ENCODE results near the gene SLC4A4. TPM values are rescaled to one million over a fixed set of nuclear protein-coding genes. Genes with fewer than 3 reads are reported as not detected.

SLC4A4 gene
- total RNA-seq, 4 donors from 2014 or later = 0.90 to 5.9 (median 4.4) TPM

DNA sequence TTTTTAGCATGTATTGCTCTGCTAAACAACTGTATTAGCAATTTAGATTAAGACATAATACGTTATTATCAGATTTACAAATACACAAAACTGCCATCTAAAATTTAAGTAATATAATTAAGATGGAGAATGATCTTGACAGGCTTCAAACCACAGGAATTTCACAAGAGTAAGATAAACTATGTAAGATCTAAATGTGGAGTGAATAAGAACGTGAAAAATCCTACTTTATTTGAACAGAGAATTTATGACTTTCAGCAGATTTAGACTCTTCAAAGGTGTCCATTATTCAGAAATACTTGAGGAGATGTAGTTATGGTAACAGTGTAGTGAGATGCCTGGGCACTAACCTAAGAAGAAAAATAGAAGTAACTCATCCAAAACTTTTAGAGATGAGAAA lies 73.2 kb downstream of the SLC4A4 start:
- WGBS, 2 donors = 51 to 56% methylated on average over 2 of the region's 2 CpGs
- DNase-seq (ENCODE audit: low spot score in 2 of 2) = no peak
- no peak overlapping the region for H3K27ac ChIP-seq
- peaks cover 0 to 10% (median 0%) of the 10 kb centered on the region in 4 donors for H3K9me3 ChIP-seq
- TF ChIP-seq, protein P1, sequence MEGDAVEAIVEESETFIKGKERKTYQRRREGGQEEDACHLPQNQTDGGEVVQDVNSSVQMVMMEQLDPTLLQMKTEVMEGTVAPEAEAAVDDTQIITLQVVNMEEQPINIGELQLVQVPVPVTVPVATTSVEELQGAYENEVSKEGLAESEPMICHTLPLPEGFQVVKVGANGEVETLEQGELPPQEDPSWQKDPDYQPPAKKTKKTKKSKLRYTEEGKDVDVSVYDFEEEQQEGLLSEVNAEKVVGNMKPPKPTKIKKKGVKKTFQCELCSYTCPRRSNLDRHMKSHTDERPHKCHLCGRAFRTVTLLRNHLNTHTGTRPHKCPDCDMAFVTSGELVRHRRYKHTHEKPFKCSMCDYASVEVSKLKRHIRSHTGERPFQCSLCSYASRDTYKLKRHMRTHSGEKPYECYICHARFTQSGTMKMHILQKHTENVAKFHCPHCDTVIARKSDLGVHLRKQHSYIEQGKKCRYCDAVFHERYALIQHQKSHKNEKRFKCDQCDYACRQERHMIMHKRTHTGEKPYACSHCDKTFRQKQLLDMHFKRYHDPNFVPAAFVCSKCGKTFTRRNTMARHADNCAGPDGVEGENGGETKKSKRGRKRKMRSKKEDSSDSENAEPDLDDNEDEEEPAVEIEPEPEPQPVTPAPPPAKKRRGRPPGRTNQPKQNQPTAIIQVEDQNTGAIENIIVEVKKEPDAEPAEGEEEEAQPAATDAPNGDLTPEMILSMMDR (IDR thresholded peaks at IDR 0.05) = no peak
- no peak for TF ChIP-seq EP300 (IDR thresholded peaks at IDR 0.05)
- TF ChIP-seq POLR2A (IDR thresholded peaks at IDR 0.05) = no peak
- no peaks in the 10 kb centered on the region for H3K4me1 ChIP-seq
- H3K27me3 ChIP-seq = no peaks in the 10 kb centered on the region
- no peak overlapping the region for H3K4me3 ChIP-seq
- no peaks in the 10 kb centered on the region for H3K36me3 ChIP-seq

DNA sequence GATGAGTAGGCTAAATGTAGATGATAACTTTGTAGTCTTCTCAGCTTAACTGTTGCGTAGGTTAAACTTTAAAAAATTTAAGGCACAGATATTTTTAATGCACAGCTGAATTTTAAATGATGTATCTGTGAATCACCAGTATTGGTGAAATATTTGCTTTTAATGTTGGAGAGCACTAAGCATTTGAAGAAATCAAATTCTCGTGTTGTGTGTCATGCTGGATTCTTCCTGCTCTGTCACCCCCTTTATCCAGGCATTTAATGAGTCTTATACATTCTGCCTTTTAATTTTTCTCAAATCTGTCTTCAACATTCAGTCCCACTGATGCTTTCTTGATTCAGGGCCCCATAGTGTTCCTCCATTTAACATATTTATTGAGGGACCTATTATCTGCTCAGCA lies 76.7 kb downstream of the SLC4A4 start:
- TF ChIP-seq EP300 (IDR thresholded peaks at IDR 0.05) = no peak
- no peak for TF ChIP-seq POLR2A (IDR thresholded peaks at IDR 0.05)
- TF ChIP-seq, protein P1 (IDR thresholded peaks at IDR 0.05) = no peak
- no peaks in the 10 kb centered on the region for H3K27me3 ChIP-seq
- H3K27ac ChIP-seq = no peak overlapping the region
- peaks cover 0 to 4% (median 0%) of the 10 kb centered on the region in 4 donors for H3K9me3 ChIP-seq
- no peak overlapping the region for H3K4me3 ChIP-seq
- DNase-seq (ENCODE audit: low spot score in 2 of 2) = no peak
- H3K4me1 ChIP-seq = no peaks in the 10 kb centered on the region
- no peaks in the 10 kb centered on the region for H3K36me3 ChIP-seq
- WGBS, 2 donors = 94 to 97% methylated on average over 2 of the region's 2 CpGs

DNA sequence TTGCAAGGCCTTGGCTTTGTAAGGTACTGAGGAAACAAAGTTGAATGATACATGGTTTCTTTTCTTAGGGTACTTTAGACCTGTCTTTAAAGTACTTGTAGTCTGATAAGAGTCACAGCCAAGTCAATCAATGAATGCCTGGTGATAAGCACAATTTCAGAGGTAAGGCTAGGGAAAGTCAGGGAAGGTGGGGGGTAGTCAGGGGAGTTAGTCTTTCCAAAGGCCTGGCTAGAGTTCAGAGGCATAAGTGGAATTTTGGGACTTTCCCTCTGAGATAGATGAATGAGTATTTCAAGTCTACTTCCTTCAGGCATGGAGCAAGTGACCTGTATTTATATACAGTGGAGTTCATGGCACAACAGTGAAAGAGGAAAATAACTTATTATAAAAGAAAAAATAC lies 78.3 kb downstream of the SLC4A4 start:
- no peak for DNase-seq (ENCODE audit: low spot score in 2 of 2)
- H3K4me3 ChIP-seq = no peak overlapping the region
- no peaks in the 10 kb centered on the region for H3K4me1 ChIP-seq
- H3K9me3 ChIP-seq = peaks cover 0 to 4% (median 0%) of the 10 kb centered on the region in 4 donors
- H3K36me3 ChIP-seq = no peaks in the 10 kb centered on the region
- H3K27me3 ChIP-seq = no peaks in the 10 kb centered on the region
- H3K27ac ChIP-seq = no peak overlapping the region
- TF ChIP-seq EP300 (IDR thresholded peaks at IDR 0.05) (no peak), POLR2A (IDR thresholded peaks at IDR 0.05) (no peak)
- TF ChIP-seq, protein P1 (IDR thresholded peaks at IDR 0.05) = no peak

DNA sequence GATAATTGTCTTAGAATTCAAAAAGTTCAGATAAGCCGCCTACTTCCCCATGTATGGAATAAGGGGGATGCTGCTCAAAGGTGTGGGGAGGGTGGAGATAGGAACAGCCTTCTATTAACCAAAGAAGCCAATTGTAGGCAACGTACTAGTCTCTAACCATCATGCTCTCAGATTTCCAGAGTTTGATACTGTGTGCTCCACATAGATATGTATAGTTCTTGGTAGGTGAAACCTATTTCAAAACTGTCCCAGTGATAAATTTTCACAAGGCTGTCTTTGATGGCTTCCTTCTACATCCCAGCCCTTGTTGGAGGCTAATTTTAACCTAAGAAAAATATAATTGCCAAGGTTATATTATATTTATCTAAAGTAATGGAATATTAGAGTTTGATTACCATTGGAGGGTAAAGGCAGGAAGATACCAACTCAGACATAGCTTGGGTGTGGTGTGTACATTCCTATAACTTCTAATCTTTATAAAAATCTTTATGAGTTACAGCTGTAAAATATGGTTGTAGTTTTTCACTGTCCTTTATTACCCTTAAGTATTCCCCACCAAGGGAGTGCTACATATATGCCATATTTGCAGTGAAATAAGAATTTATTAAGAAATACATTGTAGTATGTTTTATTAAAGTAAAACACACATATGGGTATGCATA lies 87.7 kb downstream of the SLC4A4 start:
- Histone ChIP-seq H3K27me3 (no peaks in the 10 kb centered on the region), H3K9me3 (no peaks in the 10 kb centered on the region), H3K4me3 (no peak overlapping the region), H3K36me3 (no peaks in the 10 kb centered on the region), H3K27ac (no peak overlapping the region), H3K4me1 (no peaks in the 10 kb centered on the region)
- 90 to 96% methylated on average over 2 of the region's 2 CpGs for WGBS, 2 donors
- TF ChIP-seq, protein P1 (IDR thresholded peaks at IDR 0.05) = no peak
- TF ChIP-seq EP300 (IDR thresholded peaks at IDR 0.05) = no peak
- no peak for TF ChIP-seq POLR2A (IDR thresholded peaks at IDR 0.05)
- DNase-seq (ENCODE audit: low spot score in 2 of 2) = no peak

DNA sequence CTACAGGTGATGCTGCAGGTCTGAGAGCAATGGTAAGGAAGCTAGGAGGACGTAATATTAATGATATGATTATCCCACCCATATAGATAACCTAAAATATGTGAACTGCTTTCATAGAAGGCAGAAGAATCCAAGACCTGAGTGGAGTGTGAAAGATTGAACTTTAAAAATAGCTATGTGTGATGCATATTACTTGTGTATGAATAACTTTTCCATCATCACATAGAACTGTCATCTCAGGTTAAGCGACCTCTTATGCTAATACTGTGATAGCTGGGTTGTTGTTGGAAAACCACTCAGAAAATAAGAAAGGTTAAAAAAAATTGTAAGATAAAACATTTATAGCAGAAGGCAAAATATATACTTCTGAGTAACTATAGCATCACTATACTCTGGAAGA lies 90.3 kb downstream of the SLC4A4 start:
- H3K4me1 ChIP-seq = no peaks in the 10 kb centered on the region
- H3K9me3 ChIP-seq = no peaks in the 10 kb centered on the region
- DNase-seq (ENCODE audit: low spot score in 2 of 2) = no peak
- TF ChIP-seq, protein P1 (IDR thresholded peaks at IDR 0.05) = no peak
- TF ChIP-seq POLR2A (IDR thresholded peaks at IDR 0.05) = no peak
- TF ChIP-seq EP300 (IDR thresholded peaks at IDR 0.05) = no peak
- no peak overlapping the region for H3K27ac ChIP-seq
- WGBS, 2 donors = 93 to 95% methylated on average over 2 of the region's 2 CpGs
- H3K4me3 ChIP-seq = no peak overlapping the region
- H3K36me3 ChIP-seq = no peaks in the 10 kb centered on the region
- no peaks in the 10 kb centered on the region for H3K27me3 ChIP-seq
